Astrocyte (in vitro differentiated cells and primary cell): ENCODE data around the gene UPK2. TPM values are rescaled to one million over a fixed set of nuclear protein-coding genes. Genes with fewer than 3 reads are reported as not detected.
"Not testable (repeated sequence)": the region's sequence is repeated elsewhere in the genome, so short reads cannot be mapped to it uniquely, and the experiment has no call there.

ENCODE experiments used
- DNase-seq: peaks from one replicate; pipeline ENCODE4 v3.0.0-alpha.2; 2010; ENCODE audit warnings: low read depth
- FAIRE-seq: peaks from 2 replicates; lab custom pipeline; 2011; peaks lifted over from hg19 to GRCh38; lab: Jason Lieb, UNC
- H2AFZ ChIP-seq: 2 replicates; pipeline ENCODE4 v1.6.0; 2012; ENCODE audit warnings: low read depth, low read length, inconsistent platforms
- H3K27ac ChIP-seq: 2 replicates; pipeline ENCODE4 v1.5.1; 2011; ENCODE audit warnings: low read depth, low read length, inconsistent platforms
- H3K27me3 ChIP-seq: 2 replicates; pipeline ENCODE4 v1.6.0; 2011; ENCODE audit warnings: low read length, inconsistent platforms; ENCODE audit not compliant: insufficient read depth
- H3K36me3 ChIP-seq: 2 replicates; pipeline ENCODE4 v1.5.1; 2011; ENCODE audit warnings: low read length, inconsistent platforms; ENCODE audit not compliant: insufficient read depth
- H3K4me1 ChIP-seq: 2 replicates; pipeline ENCODE4 v1.5.1; 2011; ENCODE audit warnings: low read length, inconsistent platforms; ENCODE audit not compliant: insufficient read depth
- H3K4me2 ChIP-seq: 2 replicates; pipeline ENCODE4 v1.6.0; 2012; ENCODE audit warnings: low read length, inconsistent platforms
- H3K4me3 ChIP-seq: 2 replicates; pipeline ENCODE4 v1.5.1; 2011; ENCODE audit warnings: low read depth, mild to moderate bottlenecking, low read length, inconsistent platforms; ENCODE audit not compliant: insufficient read depth
- H3K79me2 ChIP-seq: 2 replicates; pipeline ENCODE4 v1.6.0; 2012; ENCODE audit warnings: mild to moderate bottlenecking, low read length, inconsistent platforms; ENCODE audit not compliant: insufficient read depth
- H3K9ac ChIP-seq: 2 replicates; pipeline ENCODE4 v1.6.0; 2012; ENCODE audit warnings: mild to moderate bottlenecking, low read length, inconsistent platforms
- H3K9me3 ChIP-seq: 2 replicates; pipeline ENCODE4 v1.5.1; 2012; ENCODE audit warnings: low read depth, mild to moderate bottlenecking, low read length, inconsistent platforms; ENCODE audit not compliant: insufficient read depth
- H4K20me1 ChIP-seq: 2 replicates; pipeline ENCODE4 v1.6.0; 2012; ENCODE audit warnings: low read length, inconsistent platforms; ENCODE audit not compliant: insufficient read depth
- H3K27ac Mint-ChIP-seq: one replicate; pipeline ENCODE4 v1.8.0; 2021; ENCODE audit warnings: mild to moderate bottlenecking, mixed read lengths; ENCODE audit not compliant: unreplicated experiment
- H3K27me3 Mint-ChIP-seq: one replicate; pipeline ENCODE4 v1.8.0; 2021; ENCODE audit warnings: low read depth, mixed read lengths; ENCODE audit not compliant: unreplicated experiment
- H3K36me3 Mint-ChIP-seq: one replicate; pipeline ENCODE4 v1.8.0; 2021; ENCODE audit warnings: low read depth, mixed read lengths; ENCODE audit not compliant: unreplicated experiment
- H3K4me1 Mint-ChIP-seq: one replicate; pipeline ENCODE4 v1.8.0; 2021; ENCODE audit warnings: low read depth, mixed read lengths; ENCODE audit not compliant: unreplicated experiment
- H3K4me3 Mint-ChIP-seq: one replicate; pipeline ENCODE4 v1.8.0; 2021; ENCODE audit warnings: mild to moderate bottlenecking, moderate library complexity, mixed read lengths; ENCODE audit not compliant: unreplicated experiment
- H3K9me3 Mint-ChIP-seq: one replicate; pipeline ENCODE4 v1.8.0; 2021; ENCODE audit warnings: mild to moderate bottlenecking, mixed read lengths; ENCODE audit not compliant: unreplicated experiment
- EZH2 ChIP-seq: IDR thresholded peaks from 2 replicates; pipeline ENCODE4 v1.6.1; 2012; ENCODE audit warnings: mild to moderate bottlenecking, low read length, inconsistent platforms; ENCODE audit not compliant: insufficient read depth
- total RNA-seq: library from RNA; stranded (reverse); gene quantifications from 2 replicates; pipeline ENCODE4 v1.2.1, GENCODE V29; 2021
- TF ChIP-seq, protein P1 (sequence below): IDR thresholded peaks from 2 replicates; pipeline ENCODE4 v1.5.1; 2011; ENCODE audit warnings: low read depth, mild to moderate bottlenecking, inconsistent platforms, low read length, moderate library complexity; ENCODE audit not compliant: insufficient read depth

The UPK2 gene
- total RNA-seq, 1 donor from 2014 or later = not detected

GRCh38 chr11:118980191-118980881, 24.2 kb downstream of the UPK2 start:
- Mint-ChIP-seq H3K27ac (no peak overlapping the region), H3K4me3 (no peak overlapping the region), H3K27me3 (peaks cover 17% of the 10 kb centered on the region), H3K36me3 (no peaks in the 10 kb centered on the region), H3K9me3 (no peaks in the 10 kb centered on the region), H3K4me1 (peaks cover 6% of the 10 kb centered on the region)
- H3K9me3 ChIP-seq = no peaks in the 10 kb centered on the region
- TF ChIP-seq EZH2 = no peak
- TF ChIP-seq, protein P1, sequence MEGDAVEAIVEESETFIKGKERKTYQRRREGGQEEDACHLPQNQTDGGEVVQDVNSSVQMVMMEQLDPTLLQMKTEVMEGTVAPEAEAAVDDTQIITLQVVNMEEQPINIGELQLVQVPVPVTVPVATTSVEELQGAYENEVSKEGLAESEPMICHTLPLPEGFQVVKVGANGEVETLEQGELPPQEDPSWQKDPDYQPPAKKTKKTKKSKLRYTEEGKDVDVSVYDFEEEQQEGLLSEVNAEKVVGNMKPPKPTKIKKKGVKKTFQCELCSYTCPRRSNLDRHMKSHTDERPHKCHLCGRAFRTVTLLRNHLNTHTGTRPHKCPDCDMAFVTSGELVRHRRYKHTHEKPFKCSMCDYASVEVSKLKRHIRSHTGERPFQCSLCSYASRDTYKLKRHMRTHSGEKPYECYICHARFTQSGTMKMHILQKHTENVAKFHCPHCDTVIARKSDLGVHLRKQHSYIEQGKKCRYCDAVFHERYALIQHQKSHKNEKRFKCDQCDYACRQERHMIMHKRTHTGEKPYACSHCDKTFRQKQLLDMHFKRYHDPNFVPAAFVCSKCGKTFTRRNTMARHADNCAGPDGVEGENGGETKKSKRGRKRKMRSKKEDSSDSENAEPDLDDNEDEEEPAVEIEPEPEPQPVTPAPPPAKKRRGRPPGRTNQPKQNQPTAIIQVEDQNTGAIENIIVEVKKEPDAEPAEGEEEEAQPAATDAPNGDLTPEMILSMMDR = no peak
- H3K27me3 ChIP-seq = peaks cover 8% of the 10 kb centered on the region
- H3K79me2 ChIP-seq = no peaks in the 10 kb centered on the region
- peak overlapping the region; percentile 51 for H2AFZ ChIP-seq
- H3K4me2 ChIP-seq = peak overlapping the region; percentile 19
- H3K4me1 ChIP-seq = no peaks in the 10 kb centered on the region
- no peak overlapping the region for H3K9ac ChIP-seq
- no peak for DNase-seq
- FAIRE-seq = no peak
- no peaks in the 10 kb centered on the region for H4K20me1 ChIP-seq
- H3K36me3 ChIP-seq = no peaks in the 10 kb centered on the region
- no peak overlapping the region for H3K27ac ChIP-seq
- no peak overlapping the region for H3K4me3 ChIP-seq

DNA sequence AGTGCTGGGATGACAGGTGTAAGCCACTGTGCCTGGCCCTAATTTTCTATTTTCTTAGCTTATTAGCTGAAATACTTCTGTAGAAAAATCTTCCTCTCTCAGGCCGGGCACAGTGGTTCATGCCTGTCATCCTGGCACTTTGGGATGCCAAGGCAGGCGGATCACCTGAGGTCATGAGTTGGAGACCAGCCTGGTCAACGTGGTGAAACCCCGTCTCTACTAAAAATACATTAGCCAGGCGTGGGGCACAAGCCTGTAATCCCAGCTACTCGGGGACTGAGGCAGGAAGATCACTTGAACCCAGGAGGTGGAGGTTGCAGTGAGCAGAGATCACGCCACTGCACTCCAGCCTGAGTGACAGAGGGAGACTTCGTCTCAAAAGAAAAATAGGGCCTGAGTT, 28.2 kb downstream of the UPK2 start:
- H3K27ac ChIP-seq, H3K4me2 ChIP-seq, FAIRE-seq, H3K79me2 ChIP-seq, H3K36me3 ChIP-seq, H3K36me3 Mint-ChIP-seq, DNase-seq, H3K4me1 ChIP-seq, H3K4me3 Mint-ChIP-seq, H4K20me1 ChIP-seq, H3K9me3 Mint-ChIP-seq, H3K4me3 ChIP-seq, H3K27ac Mint-ChIP-seq, H3K27me3 ChIP-seq, H3K4me1 Mint-ChIP-seq, H3K9me3 ChIP-seq, H2AFZ ChIP-seq, H3K9ac ChIP-seq: not testable (repeated sequence)
- peaks cover 11% of the 10 kb centered on the region for H3K27me3 Mint-ChIP-seq

DNA sequence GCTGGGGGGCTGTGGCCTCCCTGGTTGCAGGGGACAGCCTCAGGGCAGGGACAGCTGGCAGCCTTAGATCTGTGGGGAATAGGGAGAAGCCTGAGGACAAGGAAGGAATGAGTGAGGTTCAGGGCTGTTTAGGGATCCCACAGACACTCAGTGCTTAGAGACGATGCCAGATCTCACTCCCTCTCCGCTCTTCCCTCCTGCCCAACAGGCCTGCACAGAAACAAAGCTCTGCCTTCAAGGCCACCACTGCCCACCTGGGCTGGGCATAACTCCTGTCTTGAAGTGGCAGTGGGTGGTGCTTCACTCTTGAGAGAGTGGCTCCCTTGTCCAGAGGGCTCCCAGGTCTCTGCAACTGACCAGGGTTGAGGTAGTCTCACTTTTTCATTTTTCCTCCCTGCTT, 28.7 kb downstream of the UPK2 start:
- H3K4me1 Mint-ChIP-seq = no peaks in the 10 kb centered on the region
- Histone ChIP-seq H3K27ac (no peak overlapping the region), H2AFZ (no peak overlapping the region), H3K4me2 (no peak overlapping the region), H3K27me3 (peaks cover 2% of the 10 kb centered on the region), H3K79me2 (no peaks in the 10 kb centered on the region), H3K36me3 (no peaks in the 10 kb centered on the region), H4K20me1 (no peaks in the 10 kb centered on the region), H3K4me1 (no peaks in the 10 kb centered on the region), H3K9me3 (no peaks in the 10 kb centered on the region), H3K4me3 (no peak overlapping the region), H3K9ac (no peak overlapping the region)
- no peak overlapping the region for H3K4me3 Mint-ChIP-seq
- TF ChIP-seq, protein P1 = no peak
- TF ChIP-seq EZH2 = no peak
- H3K27ac Mint-ChIP-seq = no peak overlapping the region
- no peaks in the 10 kb centered on the region for H3K36me3 Mint-ChIP-seq
- H3K27me3 Mint-ChIP-seq = peaks cover 6% of the 10 kb centered on the region
- FAIRE-seq = no peak
- no peak for DNase-seq
- no peaks in the 10 kb centered on the region for H3K9me3 Mint-ChIP-seq
